ENCODE data around the gene DPYD. TPM values are rescaled to one million over a fixed set of nuclear protein-coding genes. Genes with fewer than 3 reads are reported as not detected.

The DPYD gene
- polyA plus RNA-seq, 3 donors from 2014 or later = 23.0 to 35.9 (median 30.8) TPM

GRCh38 chr1:97529600-97529999 lies 391.2 kb downstream of the DPYD start:
- Mint-ChIP-seq H3K36me3 (peaks cover 10 to 25% (median 17%) of the 10 kb centered on the region in 3 donors), H3K9me3 (no peaks in the 10 kb centered on the region)

GRCh38 chr1:97524211-97524610 lies 396.6 kb downstream of the DPYD start:
- Mint-ChIP-seq H3K4me1 (no peaks in the 10 kb centered on the region), H3K36me3 (peaks cover 18 to 31% (median 25%) of the 10 kb centered on the region in 3 donors), H3K27me3 (ENCODE audit: low read depth in 3 of 3) (peaks cover 3 to 4% (median 3%) of the 10 kb centered on the region in 3 donors), H3K4me3 (no peak overlapping the region), H3K27ac (no peak overlapping the region), H3K9me3 (peaks cover 0 to 11% (median 0%) of the 10 kb centered on the region in 6 donors)
- no peak for DNase-seq

More at GRCh38 chr1:97529600-97529999, 391.2 kb downstream of the DPYD start:
- Mint-ChIP-seq H3K27me3 (ENCODE audit: low read depth in 3 of 3) (peaks cover 3 to 4% (median 3%) of the 10 kb centered on the region in 3 donors), H3K4me3 (no peak overlapping the region), H3K4me1 (no peaks in the 10 kb centered on the region), H3K27ac (no peak overlapping the region)
- DNase-seq = no peak

- H3K4me3 Mint-ChIP-seq = no peak overlapping the region
- no peak overlapping the region for H3K27ac Mint-ChIP-seq
- no peak for DNase-seq
- H3K27me3 Mint-ChIP-seq (ENCODE audit: low read depth in 3 of 3) = no peaks in the 10 kb centered on the region
- peaks cover 5 to 27% (median 26%) of the 10 kb centered on the region in 3 donors for H3K36me3 Mint-ChIP-seq
- H3K9me3 Mint-ChIP-seq = peaks cover 0 to 6% (median 0%) of the 10 kb centered on the region in 6 donors
- peaks cover 0 to 2% of the 10 kb centered on the region in 2 donors for H3K4me1 Mint-ChIP-seq
Observed at GRCh38 chr1:97516588-97516987, 404.2 kb downstream of the DPYD start.

- peak overlapping the region in 1 of 6 donors; percentile 5 for H3K27ac Mint-ChIP-seq
- no peaks in the 10 kb centered on the region for H3K27me3 Mint-ChIP-seq (ENCODE audit: low read depth in 3 of 3)
- peaks cover 11 to 22% (median 19%) of the 10 kb centered on the region in 3 donors for H3K36me3 Mint-ChIP-seq
- no peak overlapping the region for H3K4me3 Mint-ChIP-seq
- no peaks in the 10 kb centered on the region for H3K9me3 Mint-ChIP-seq
- H3K4me1 Mint-ChIP-seq = peaks cover 9 to 16% of the 10 kb centered on the region in 2 donors
- no peak for DNase-seq
Observed at GRCh38 chr1:97508653-97509218, 412.1 kb downstream of the DPYD start.

- no peak overlapping the region for H3K27ac Mint-ChIP-seq
- no peaks in the 10 kb centered on the region for H3K9me3 Mint-ChIP-seq
Observed at GRCh38 chr1:97507863-97508262, 413.0 kb downstream of the DPYD start.

GRCh38 chr1:97506368-97506767 lies 414.5 kb downstream of the DPYD start:
- no peak for DNase-seq
- peaks cover 0 to 1% (median 0%) of the 10 kb centered on the region in 3 donors for H3K27me3 Mint-ChIP-seq (ENCODE audit: low read depth in 3 of 3)
- no peaks in the 10 kb centered on the region for H3K9me3 Mint-ChIP-seq
- H3K4me3 Mint-ChIP-seq = no peak overlapping the region
- peaks cover 17 to 20% (median 19%) of the 10 kb centered on the region in 3 donors for H3K36me3 Mint-ChIP-seq
- no peak overlapping the region for H3K27ac Mint-ChIP-seq
- peaks cover 9 to 16% of the 10 kb centered on the region in 2 donors for H3K4me1 Mint-ChIP-seq

More at GRCh38 chr1:97507863-97508262, 413.0 kb downstream of the DPYD start:
- Mint-ChIP-seq H3K4me1 (peaks cover 9 to 16% of the 10 kb centered on the region in 2 donors), H3K4me3 (no peak overlapping the region), H3K36me3 (peaks cover 17 to 22% (median 19%) of the 10 kb centered on the region in 3 donors), H3K27me3 (ENCODE audit: low read depth in 3 of 3) (peaks cover 0 to 1% (median 0%) of the 10 kb centered on the region in 3 donors)
- no peak for DNase-seq

GRCh38 chr1:97505816-97506215 lies 415.0 kb downstream of the DPYD start:
- no peak overlapping the region for H3K4me3 Mint-ChIP-seq
- no peak for DNase-seq
- H3K4me1 Mint-ChIP-seq = peaks cover 9 to 16% of the 10 kb centered on the region in 2 donors
- peaks cover 0 to 1% (median 0%) of the 10 kb centered on the region in 3 donors for H3K27me3 Mint-ChIP-seq (ENCODE audit: low read depth in 3 of 3)
- H3K36me3 Mint-ChIP-seq = peaks cover 17 to 20% (median 19%) of the 10 kb centered on the region in 3 donors
- peak overlapping the region in 2 of 6 donors; percentile 10 to 51 for H3K27ac Mint-ChIP-seq
- no peaks in the 10 kb centered on the region for H3K9me3 Mint-ChIP-seq

GRCh38 chr1:97505289-97505688 lies 415.5 kb downstream of the DPYD start:
- peaks cover 17 to 20% (median 19%) of the 10 kb centered on the region in 3 donors for H3K36me3 Mint-ChIP-seq
- H3K27ac Mint-ChIP-seq = no peak overlapping the region

GRCh38 chr1:97502360-97502759 lies 418.5 kb downstream of the DPYD start:
- Mint-ChIP-seq H3K27me3 (ENCODE audit: low read depth in 3 of 3) (peaks cover 0 to 1% (median 0%) of the 10 kb centered on the region in 3 donors), H3K9me3 (no peaks in the 10 kb centered on the region), H3K4me1 (peaks cover 9 to 16% of the 10 kb centered on the region in 2 donors), H3K36me3 (peaks cover 4 to 6% (median 6%) of the 10 kb centered on the region in 3 donors), H3K4me3 (no peak overlapping the region), H3K27ac (no peak overlapping the region)
- no peak for DNase-seq

More at GRCh38 chr1:97505289-97505688, 415.5 kb downstream of the DPYD start:
- no peak overlapping the region for H3K4me3 Mint-ChIP-seq
- peaks cover 0 to 1% (median 0%) of the 10 kb centered on the region in 3 donors for H3K27me3 Mint-ChIP-seq (ENCODE audit: low read depth in 3 of 3)
- H3K4me1 Mint-ChIP-seq = peaks cover 9 to 16% of the 10 kb centered on the region in 2 donors
- H3K9me3 Mint-ChIP-seq = no peaks in the 10 kb centered on the region
- no peak for DNase-seq

GRCh38 chr1:97501628-97502027 lies 419.2 kb downstream of the DPYD start:
- DNase-seq = no peak
- Mint-ChIP-seq H3K36me3 (peaks cover 4 to 6% (median 6%) of the 10 kb centered on the region in 3 donors), H3K4me1 (peaks cover 9 to 13% of the 10 kb centered on the region in 2 donors), H3K27ac (no peak overlapping the region), H3K27me3 (ENCODE audit: low read depth in 3 of 3) (peaks cover 0 to 1% (median 0%) of the 10 kb centered on the region in 3 donors), H3K9me3 (no peaks in the 10 kb centered on the region), H3K4me3 (no peak overlapping the region)

- no peak overlapping the region for H3K4me3 Mint-ChIP-seq
- H3K36me3 Mint-ChIP-seq = peaks cover 4 to 6% (median 6%) of the 10 kb centered on the region in 3 donors
- peaks cover 2 to 4% of the 10 kb centered on the region in 2 donors for H3K4me1 Mint-ChIP-seq
- peaks cover 0 to 1% (median 0%) of the 10 kb centered on the region in 3 donors for H3K27me3 Mint-ChIP-seq (ENCODE audit: low read depth in 3 of 3)
- H3K27ac Mint-ChIP-seq = no peak overlapping the region
- H3K9me3 Mint-ChIP-seq = no peaks in the 10 kb centered on the region
- DNase-seq = no peak
Observed at GRCh38 chr1:97500760-97501159, 420.1 kb downstream of the DPYD start.

GRCh38 chr1:97499667-97500066 lies 421.2 kb downstream of the DPYD start:
- Mint-ChIP-seq H3K4me1 (no peaks in the 10 kb centered on the region), H3K9me3 (no peaks in the 10 kb centered on the region)
- no peak for DNase-seq

GRCh38 chr1:97489834-97490233 lies 431.0 kb downstream of the DPYD start:
- peaks cover 0 to 3% (median 0%) of the 10 kb centered on the region in 3 donors for H3K36me3 Mint-ChIP-seq
- H3K9me3 Mint-ChIP-seq = no peaks in the 10 kb centered on the region
- H3K27ac Mint-ChIP-seq = no peak overlapping the region
- no peak overlapping the region for H3K4me3 Mint-ChIP-seq
- H3K4me1 Mint-ChIP-seq = peaks cover 2 to 11% of the 10 kb centered on the region in 2 donors
- H3K27me3 Mint-ChIP-seq (ENCODE audit: low read depth in 3 of 3) = no peaks in the 10 kb centered on the region
- DNase-seq = no peak

More at GRCh38 chr1:97499667-97500066, 421.2 kb downstream of the DPYD start:
- Mint-ChIP-seq H3K36me3 (peaks cover 0 to 6% (median 4%) of the 10 kb centered on the region in 3 donors), H3K27me3 (ENCODE audit: low read depth in 3 of 3) (peaks cover 0 to 2% (median 1%) of the 10 kb centered on the region in 3 donors), H3K27ac (no peak overlapping the region), H3K4me3 (no peak overlapping the region)

GRCh38 chr1:97488530-97488929 lies 432.3 kb downstream of the DPYD start:
- no peaks in the 10 kb centered on the region for H3K27me3 Mint-ChIP-seq (ENCODE audit: low read depth in 3 of 3)
- no peak for DNase-seq
- no peaks in the 10 kb centered on the region for H3K9me3 Mint-ChIP-seq
- H3K4me1 Mint-ChIP-seq = peaks cover 2 to 11% of the 10 kb centered on the region in 2 donors
- no peak overlapping the region for H3K4me3 Mint-ChIP-seq
- H3K27ac Mint-ChIP-seq = no peak overlapping the region
- H3K36me3 Mint-ChIP-seq = peaks cover 0 to 3% (median 0%) of the 10 kb centered on the region in 3 donors

Measured in immature natural killer cell (primary cell).